Mesenchymal stem cell (in vitro differentiated cells and primary cell): Measurements from ENCODE around the gene MCM3AP.

Experiments
- DNase-seq: peaks from one replicate; pipeline ENCODE4 v3.0.0-alpha.2; 2013
- H2AFZ ChIP-seq: one replicate; pipeline ENCODE4 v1.6.1; 2013; ENCODE audit warnings: low read depth, mild to moderate bottlenecking, control low read depth, inconsistent platforms, low read length, moderate library complexity
- H2AK5ac ChIP-seq: 2 replicates; pipeline ENCODE4 v1.6.1; 2013; ENCODE audit warnings: low read length, moderate library complexity, mild to moderate bottlenecking, inconsistent platforms; ENCODE audit not compliant: severe bottlenecking
- H2BK120ac ChIP-seq: one replicate; pipeline ENCODE4 v1.6.1; 2013; ENCODE audit warnings: low read depth, mild to moderate bottlenecking, inconsistent platforms, low read length, moderate library complexity
- H2BK12ac ChIP-seq, 2 experiments: one replicate each; pipeline ENCODE4 v1.6.1; 2013; ENCODE audit warnings: inconsistent platforms in 2 of 2, low read length in 2 of 2, mild to moderate bottlenecking in 2 of 2, moderate library complexity in 2 of 2, control low read depth in 1 of 2
- H2BK15ac ChIP-seq: one replicate; pipeline ENCODE4 v1.6.1; 2013; ENCODE audit warnings: mild to moderate bottlenecking, low read depth, inconsistent platforms; ENCODE audit not compliant: poor library complexity, severe bottlenecking
- H2BK5ac ChIP-seq: 2 replicates; pipeline ENCODE4 v1.6.1; 2013; ENCODE audit warnings: low read depth, mild to moderate bottlenecking, low read length, control low read depth, inconsistent platforms; ENCODE audit not compliant: poor library complexity, severe bottlenecking
- H3K14ac ChIP-seq, 2 experiments: one replicate each; pipeline ENCODE4 v1.6.1; 2013; ENCODE audit warnings: inconsistent platforms in 2 of 2, low read length in 2 of 2, control low read depth in 1 of 2, mild to moderate bottlenecking in 1 of 2, moderate library complexity in 1 of 2
- H3K18ac ChIP-seq, 2 experiments: one replicate each; pipeline ENCODE4 v1.6.1; 2013; ENCODE audit warnings: inconsistent platforms in 2 of 2, low read length in 2 of 2, control low read depth in 1 of 2, low read depth in 1 of 2, mild to moderate bottlenecking in 1 of 2
- H3K23ac ChIP-seq, 2 experiments: one replicate each; pipeline ENCODE4 v1.6.1; 2013; ENCODE audit warnings: inconsistent platforms in 2 of 2, low read length in 2 of 2, mild to moderate bottlenecking in 2 of 2, moderate library complexity in 2 of 2, control low read depth in 1 of 2
- H3K27ac ChIP-seq: 2 replicates; pipeline ENCODE4 v1.5.1; 2013; ENCODE audit warnings: mild to moderate bottlenecking, moderate library complexity, low read length, control low read depth, inconsistent platforms; ENCODE audit not compliant: poor library complexity, severe bottlenecking
- H3K27me3 ChIP-seq, 2 experiments: 2 replicates each; pipeline versions ENCODE4 v1.6.1 to v1.7.0; 2013; ENCODE audit warnings: low read length in 2 of 2, mild to moderate bottlenecking in 2 of 2, moderate library complexity in 2 of 2, control low read depth in 1 of 2, inconsistent platforms in 1 of 2; ENCODE audit not compliant: control insufficient read depth in 1 of 2, insufficient read depth in 1 of 2
- H3K36me3 ChIP-seq, 2 experiments: 2 replicates each; pipeline versions ENCODE4 v1.6.1 to v1.7.0; 2013; ENCODE audit warnings: low read length in 2 of 2, control low read depth in 1 of 2, inconsistent platforms in 1 of 2, low read depth in 1 of 2, mild to moderate bottlenecking in 1 of 2; ENCODE audit not compliant: insufficient read depth in 2 of 2, control insufficient read depth in 1 of 2
- H3K4ac ChIP-seq, 2 experiments: one replicate each; pipeline ENCODE4 v1.6.1; 2013; ENCODE audit warnings: inconsistent platforms in 2 of 2, low read length in 2 of 2, mild to moderate bottlenecking in 2 of 2, moderate library complexity in 2 of 2, control low read depth in 1 of 2, low read depth in 1 of 2
- H3K4me1 ChIP-seq: 2 replicates; pipeline ENCODE4 v1.6.1; 2013; ENCODE audit warnings: low read depth, low read length, control low read depth; ENCODE audit not compliant: control insufficient read depth, insufficient read depth
- H3K4me2 ChIP-seq: 2 replicates; pipeline ENCODE4 v1.6.1; 2013; ENCODE audit warnings: low read length, mild to moderate bottlenecking, inconsistent platforms; ENCODE audit not compliant: poor library complexity, severe bottlenecking
- H3K4me3 ChIP-seq, 2 experiments: 2 replicates each; pipeline versions ENCODE4 v1.5.1 to v1.7.0; 2013; ENCODE audit warnings: low read length in 2 of 2, mild to moderate bottlenecking in 2 of 2, control low read depth in 1 of 2, low read depth in 1 of 2; ENCODE audit not compliant: insufficient read depth in 1 of 2
- H3K79me1 ChIP-seq: replicated peaks from 2 replicates; pipeline ENCODE4 v1.6.1; 2013; ENCODE audit warnings: mild to moderate bottlenecking, control low read depth, low read length, inconsistent platforms; ENCODE audit not compliant: poor library complexity, severe bottlenecking
- H3K9ac ChIP-seq: 2 replicates; pipeline ENCODE4 v1.7.0; 2013; ENCODE audit warnings: mild to moderate bottlenecking, low read length, moderate library complexity
- H3K9me3 ChIP-seq: 2 replicates; pipeline ENCODE4 v1.7.0; 2013; ENCODE audit warnings: mild to moderate bottlenecking, low read length; ENCODE audit not compliant: control insufficient read depth
- H4K8ac ChIP-seq: one replicate; pipeline ENCODE4 v1.6.1; 2013; ENCODE audit warnings: inconsistent platforms, mild to moderate bottlenecking, low read length, moderate library complexity
- H4K91ac ChIP-seq: one replicate; pipeline ENCODE4 v1.6.1; 2013; ENCODE audit warnings: mild to moderate bottlenecking, low read length, inconsistent platforms
- WGBS: methylation state at CpG from one replicate; pipeline ENCODE4 v1.1.7; 2013; ENCODE audit warnings: mixed read lengths; 5-methylcytosine and 5-hydroxymethylcytosine counted together

Gene MCM3AP

DNA sequence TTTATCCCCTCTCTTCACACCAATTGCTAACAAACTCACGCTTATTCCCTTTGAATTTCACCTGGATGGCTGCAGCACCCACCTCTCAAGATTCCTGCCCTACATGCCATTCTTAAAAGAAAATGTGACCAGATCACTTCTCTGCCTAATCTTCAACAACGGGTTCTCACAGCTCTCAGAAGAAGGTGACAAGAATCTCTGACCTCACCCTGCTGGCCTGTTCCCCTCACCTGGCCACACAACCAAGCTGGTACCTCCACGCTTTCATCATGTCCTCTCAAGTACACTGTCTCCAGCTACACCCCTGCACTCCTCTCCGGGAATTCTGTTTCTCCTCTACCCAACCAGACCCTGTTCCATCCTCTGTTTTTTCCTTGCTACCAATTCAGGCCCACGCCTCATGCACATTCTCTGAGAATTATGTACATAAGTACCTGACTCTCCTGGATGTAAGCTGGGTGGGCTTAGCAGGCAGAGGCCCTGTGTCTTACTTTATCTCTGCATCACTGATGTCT lies 50.9 kb downstream of the MCM3AP start:
- 79% methylated on average over 5 of the region's 5 CpGs for WGBS
- Histone ChIP-seq H3K9ac (no peak overlapping the region), H2BK15ac (no peak overlapping the region), H2BK5ac (no peak overlapping the region), H2BK12ac (no peak overlapping the region), H3K36me3 (peaks cover 34 to 79% of the 10 kb centered on the region in 2 experiments), H3K4me3 (no peak overlapping the region), H3K14ac (no peak overlapping the region), H3K27me3 (no peaks in the 10 kb centered on the region), H3K18ac (no peak overlapping the region), H2BK120ac (no peak overlapping the region), H3K27ac (no peak overlapping the region), H3K79me1 (peaks cover 30% of the 10 kb centered on the region), H4K91ac (no peak overlapping the region), H3K4me2 (no peak overlapping the region), H3K4me1 (peaks cover 4% of the 10 kb centered on the region), H3K9me3 (no peaks in the 10 kb centered on the region), H2AK5ac (no peak overlapping the region), H3K23ac (no peak overlapping the region), H2AFZ (no peak overlapping the region), H4K8ac (no peak overlapping the region), H3K4ac (no peak overlapping the region)
- DNase-seq: no peak

DNA sequence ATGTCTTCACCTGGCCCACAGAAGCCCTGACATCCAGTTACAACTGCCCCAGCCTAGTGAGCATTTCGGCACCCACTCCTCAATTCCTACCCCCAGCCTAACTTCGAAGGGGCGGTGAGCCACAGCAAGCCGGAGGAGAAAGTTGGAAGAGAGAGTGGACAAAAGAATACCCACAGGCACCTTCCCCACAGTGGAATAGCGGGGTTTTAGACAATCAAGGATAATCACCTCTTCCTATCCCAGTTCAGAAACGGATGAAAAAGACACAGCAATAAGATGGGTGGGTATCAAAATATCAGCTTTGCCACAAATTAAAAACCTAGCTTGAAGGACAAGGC lies 55.5 kb downstream of the MCM3AP start:
- Histone ChIP-seq H2AFZ (no peak overlapping the region), H3K9me3 (no peaks in the 10 kb centered on the region), H2BK5ac (no peak overlapping the region), H2BK120ac (no peak overlapping the region), H3K4me1 (peaks cover 20% of the 10 kb centered on the region), H3K4me3 (peak overlapping the region; percentile 78 to 79), H3K18ac (peak overlapping the region in 1 of 2 experiments; percentile 98), H3K27ac (no peak overlapping the region), H3K27me3 (no peaks in the 10 kb centered on the region), H3K36me3 (peaks cover 19 to 42% of the 10 kb centered on the region in 2 experiments), H2AK5ac (peak overlapping the region; percentile 40), H4K8ac (peak overlapping the region; percentile 84), H3K14ac (peak overlapping the region in 1 of 2 experiments; percentile 83), H2BK12ac (peak overlapping the region in 1 of 2 experiments; percentile 92), H3K4me2 (peak overlapping the region; percentile 91), H3K23ac (no peak overlapping the region), H3K79me1 (peaks cover 21% of the 10 kb centered on the region), H3K4ac (peak overlapping the region in 1 of 2 experiments; percentile 90), H4K91ac (no peak overlapping the region), H3K9ac (peak overlapping the region; percentile 72), H2BK15ac (no peak overlapping the region)
- 100% methylated on average over 4 of the region's 6 CpGs for WGBS
- no peak for DNase-seq

DNA sequence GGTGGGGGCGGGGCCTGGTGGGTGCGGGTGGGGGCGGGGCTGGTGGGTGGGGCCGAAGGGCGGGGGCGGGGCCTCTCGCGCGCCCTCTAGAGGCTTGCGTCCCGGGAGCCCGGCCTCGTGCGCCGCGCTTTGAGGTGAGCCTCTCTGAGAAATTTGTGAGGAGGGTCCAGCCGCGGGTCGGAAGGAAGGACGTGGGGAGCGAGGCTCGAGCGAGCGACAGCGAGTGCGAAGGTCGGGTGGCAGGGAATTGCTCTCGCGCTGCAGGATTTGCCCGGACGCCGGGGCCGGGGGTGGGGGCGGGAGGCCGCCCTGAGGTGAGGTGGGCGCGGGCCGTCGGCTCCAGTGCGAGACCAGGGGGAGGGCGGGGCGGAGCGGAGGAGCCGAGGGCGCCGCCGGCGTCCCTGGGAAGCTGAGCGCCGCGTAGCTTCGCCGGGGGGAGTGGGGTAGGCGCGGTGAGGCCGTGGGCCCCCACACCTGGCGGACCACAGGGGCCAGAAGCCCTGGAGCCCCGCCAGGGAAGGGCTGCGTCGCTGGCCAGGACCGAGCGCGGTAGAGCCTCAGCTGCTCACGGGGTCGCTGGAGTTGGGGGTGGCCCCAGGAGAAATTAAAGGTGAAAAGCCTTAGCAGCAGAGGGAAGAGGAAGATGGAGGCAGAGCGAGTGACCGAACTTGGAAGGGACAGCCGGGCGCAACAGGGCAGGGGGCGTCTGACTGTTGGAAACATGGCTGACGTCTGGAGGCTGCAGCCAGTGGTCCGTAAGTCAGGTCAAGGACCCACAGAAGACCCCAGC lies 56.1 kb downstream of the MCM3AP start:
- Histone ChIP-seq H3K27me3 (no peaks in the 10 kb centered on the region), H3K4me1 (peaks cover 23% of the 10 kb centered on the region), H2BK12ac (peak overlapping the region in 1 of 2 experiments; percentile 92), H3K4me3 (peak overlapping the region; percentile 78 to 79), H3K36me3 (peaks cover 14 to 37% of the 10 kb centered on the region in 2 experiments), H2BK120ac (peak overlapping the region; percentile 37), H3K23ac (peak overlapping the region in 1 of 2 experiments; percentile 9), H4K8ac (peak overlapping the region; percentile 84), H3K4me2 (peak overlapping the region; percentile 91), H3K79me1 (peaks cover 17% of the 10 kb centered on the region), H3K9me3 (no peaks in the 10 kb centered on the region), H2AFZ (peak overlapping the region; percentile 36), H3K4ac (peak overlapping the region; percentile 80 to 90), H4K91ac (no peak overlapping the region), H3K27ac (no peak overlapping the region), H2AK5ac (peak overlapping the region; percentile 69), H3K14ac (peak overlapping the region; percentile 17 to 83), H3K9ac (peak overlapping the region; percentile 72), H2BK5ac (no peak overlapping the region), H2BK15ac (peak overlapping the region; percentile 63), H3K18ac (peak overlapping the region; percentile 80 to 98)
- DNase-seq: no peak
- 14% methylated on average over 46 of the region's 72 CpGs for WGBS

DNA sequence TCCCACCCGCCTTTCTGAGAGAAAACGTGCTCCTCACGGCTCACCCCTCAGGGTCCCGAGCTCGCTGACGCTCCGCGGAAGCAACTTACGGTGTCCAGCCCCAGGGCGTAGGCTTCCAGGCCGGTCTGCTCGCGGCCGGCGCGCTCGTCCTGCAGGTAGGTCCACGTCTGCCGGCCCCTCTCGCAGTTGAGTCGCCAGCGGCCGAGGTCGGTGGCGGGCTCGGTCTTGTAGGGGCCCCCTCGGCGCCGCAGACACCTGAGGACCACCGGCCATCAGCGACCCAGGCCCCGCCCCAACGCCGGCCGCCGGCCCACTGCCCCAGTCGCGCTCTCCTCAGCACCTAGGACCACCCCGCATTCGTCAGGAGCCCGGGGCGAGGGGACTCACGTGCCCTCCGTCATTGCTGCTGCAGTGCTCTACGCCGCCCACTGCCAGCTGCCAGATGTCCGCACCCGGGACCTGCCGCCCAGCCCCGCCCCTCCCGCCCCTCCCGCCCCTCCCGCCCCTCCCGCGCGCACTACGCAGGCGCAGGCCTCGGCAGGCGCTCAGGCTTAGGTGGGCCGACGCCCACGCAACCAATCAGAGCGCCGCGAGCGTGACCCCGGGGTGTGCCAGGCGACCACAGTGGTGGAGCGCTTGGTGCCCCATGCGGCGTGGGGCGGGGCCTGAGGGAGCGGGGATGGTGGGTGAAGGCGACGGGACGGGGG lies 56.9 kb downstream of the MCM3AP start, which contains the start of gene LSS:
Gene LSS (minus strand): TSS at position 430 of the 707 bp plus-strand sequence. CDS start 29 bp downstream, at position 401.
- Histone ChIP-seq H3K14ac (peak within 1 kb of the TSS; percentile 17 to 99), H3K79me1 (peaks cover 17% of the 10 kb centered on the region), H3K4me2 (peak within 1 kb of the TSS; percentile 91), H3K9me3 (no peaks in the 10 kb centered on the region), H3K27ac (peak within 1 kb of the TSS; percentile 39), H3K27me3 (no peaks in the 10 kb centered on the region), H2AFZ (peak within 1 kb of the TSS; percentile 60), H2BK5ac (no peak within 1 kb of the TSS), H3K4me1 (peaks cover 24% of the 10 kb centered on the region), H2AK5ac (peak within 1 kb of the TSS; percentile 69), H3K4me3 (peak within 1 kb of the TSS; percentile 94 to 97), H3K9ac (peak within 1 kb of the TSS; percentile 95), H2BK12ac (peak within 1 kb of the TSS; percentile 78 to 95), H3K23ac (peak within 1 kb of the TSS; percentile 43 to 91), H3K4ac (peak within 1 kb of the TSS; percentile 80 to 100), H2BK15ac (peak within 1 kb of the TSS; percentile 63), H4K8ac (peak within 1 kb of the TSS; percentile 84), H4K91ac (peak within 1 kb of the TSS; percentile 88), H3K18ac (peak within 1 kb of the TSS; percentile 89 to 99), H3K36me3 (peaks cover 14 to 28% of the 10 kb centered on the region in 2 experiments), H2BK120ac (peak within 1 kb of the TSS; percentile 65)
- under 1% methylated on average over 42 of the region's 77 CpGs for WGBS
- peak; percentile 98 for DNase-seq
